GM12878 (cell line): Measurements from ENCODE around the gene OSBPL3.

Experiments used
- EZH2 ChIP-seq: IDR thresholded peaks from 2 replicates; pipeline ENCODE4 v1.6.1; 2012; ENCODE audit warnings: low read depth, mild to moderate bottlenecking, control low read depth, inconsistent platforms, low read length, borderline replicate concordance; ENCODE audit not compliant: control insufficient read depth
- KDM1A ChIP-seq: fragments of 200-600 bp; sonication (generic); IDR thresholded peaks from 2 replicates; pipeline ENCODE4 v1.6.1; 2016; ENCODE audit warnings: borderline replicate concordance
- TCF12 ChIP-seq: IDR thresholded peaks from 2 replicates; pipeline ENCODE4 v1.6.1; 2011; ENCODE audit warnings: low read depth, mild to moderate bottlenecking, low read length
- ZNF207 ChIP-seq: fragments of 450-650 bp; IDR thresholded peaks from 2 replicates; pipeline ENCODE4 v1.6.1; 2014; ENCODE audit warnings: antibody characterized with exemption, mild to moderate bottlenecking, borderline replicate concordance
- TF ChIP-seq, protein P1 (sequence below), 3 experiments: IDR thresholded peaks in 2 of 3; conservative IDR thresholded peaks in 1 of 3; 2 replicates each; pipeline ENCODE4 v1.5.1; 2011; ENCODE audit warnings: low read depth in 3 of 3, low read length in 3 of 3, mild to moderate bottlenecking in 3 of 3, control low read depth in 2 of 3, moderate library complexity in 2 of 3, inconsistent platforms in 1 of 3, mixed read lengths in 1 of 3; ENCODE audit not compliant: control insufficient read depth in 2 of 3, insufficient read depth in 1 of 3; ENCODE audit errors: extremely low read depth in 1 of 3
- TF ChIP-seq, protein P2 (sequence below): IDR thresholded peaks from 2 replicates; pipeline ENCODE4 v1.6.1; 2012; ENCODE audit warnings: low read length, inconsistent platforms
- TF ChIP-seq, protein P3 (sequence below): IDR thresholded peaks from 2 replicates; pipeline ENCODE4 v1.6.1; 2011; ENCODE audit warnings: low read depth, mild to moderate bottlenecking, low read length, moderate library complexity, borderline replicate concordance; ENCODE audit errors: extremely low read depth

DNA sequence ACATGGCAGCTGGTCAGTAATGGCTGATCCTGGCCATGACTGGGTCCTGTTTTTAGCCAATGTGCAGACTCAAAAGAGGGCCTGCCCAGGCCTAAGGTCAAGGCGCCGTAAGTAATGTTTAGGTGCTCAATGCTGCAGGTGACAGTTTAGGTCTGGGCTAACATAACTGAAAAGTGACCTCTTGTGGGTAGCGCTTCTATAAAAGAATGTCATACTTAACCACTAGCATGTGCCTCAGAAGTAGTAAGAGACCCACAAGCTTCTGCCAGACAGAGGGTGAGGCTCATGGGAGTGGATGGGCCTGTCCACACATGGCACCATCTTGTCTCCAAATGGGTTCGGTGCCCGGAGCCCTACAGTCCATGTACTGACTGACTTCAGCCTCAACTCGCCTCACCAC, 132.2 kb downstream of the OSBPL3 start:
- TF ChIP-seq, protein P1, sequence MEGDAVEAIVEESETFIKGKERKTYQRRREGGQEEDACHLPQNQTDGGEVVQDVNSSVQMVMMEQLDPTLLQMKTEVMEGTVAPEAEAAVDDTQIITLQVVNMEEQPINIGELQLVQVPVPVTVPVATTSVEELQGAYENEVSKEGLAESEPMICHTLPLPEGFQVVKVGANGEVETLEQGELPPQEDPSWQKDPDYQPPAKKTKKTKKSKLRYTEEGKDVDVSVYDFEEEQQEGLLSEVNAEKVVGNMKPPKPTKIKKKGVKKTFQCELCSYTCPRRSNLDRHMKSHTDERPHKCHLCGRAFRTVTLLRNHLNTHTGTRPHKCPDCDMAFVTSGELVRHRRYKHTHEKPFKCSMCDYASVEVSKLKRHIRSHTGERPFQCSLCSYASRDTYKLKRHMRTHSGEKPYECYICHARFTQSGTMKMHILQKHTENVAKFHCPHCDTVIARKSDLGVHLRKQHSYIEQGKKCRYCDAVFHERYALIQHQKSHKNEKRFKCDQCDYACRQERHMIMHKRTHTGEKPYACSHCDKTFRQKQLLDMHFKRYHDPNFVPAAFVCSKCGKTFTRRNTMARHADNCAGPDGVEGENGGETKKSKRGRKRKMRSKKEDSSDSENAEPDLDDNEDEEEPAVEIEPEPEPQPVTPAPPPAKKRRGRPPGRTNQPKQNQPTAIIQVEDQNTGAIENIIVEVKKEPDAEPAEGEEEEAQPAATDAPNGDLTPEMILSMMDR (IDR thresholded peaks at IDR 0.05 in 2 of 3, conservative IDR thresholded peaks at IDR 0.05 in 1 of 3; ENCODE audit: control insufficient read depth in 2 of 3, extremely low read depth in 1 of 3, insufficient read depth in 1 of 3, low read depth in 3 of 3, low read length in 3 of 3): no peak
- TF ChIP-seq TCF12 (no peak), ZNF207 (no peak), KDM1A (no peak), EZH2 (no peak)
- TF ChIP-seq, protein P2, sequence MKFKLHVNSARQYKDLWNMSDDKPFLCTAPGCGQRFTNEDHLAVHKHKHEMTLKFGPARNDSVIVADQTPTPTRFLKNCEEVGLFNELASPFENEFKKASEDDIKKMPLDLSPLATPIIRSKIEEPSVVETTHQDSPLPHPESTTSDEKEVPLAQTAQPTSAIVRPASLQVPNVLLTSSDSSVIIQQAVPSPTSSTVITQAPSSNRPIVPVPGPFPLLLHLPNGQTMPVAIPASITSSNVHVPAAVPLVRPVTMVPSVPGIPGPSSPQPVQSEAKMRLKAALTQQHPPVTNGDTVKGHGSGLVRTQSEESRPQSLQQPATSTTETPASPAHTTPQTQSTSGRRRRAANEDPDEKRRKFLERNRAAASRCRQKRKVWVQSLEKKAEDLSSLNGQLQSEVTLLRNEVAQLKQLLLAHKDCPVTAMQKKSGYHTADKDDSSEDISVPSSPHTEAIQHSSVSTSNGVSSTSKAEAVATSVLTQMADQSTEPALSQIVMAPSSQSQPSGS: no peak
- TF ChIP-seq, protein P3, sequence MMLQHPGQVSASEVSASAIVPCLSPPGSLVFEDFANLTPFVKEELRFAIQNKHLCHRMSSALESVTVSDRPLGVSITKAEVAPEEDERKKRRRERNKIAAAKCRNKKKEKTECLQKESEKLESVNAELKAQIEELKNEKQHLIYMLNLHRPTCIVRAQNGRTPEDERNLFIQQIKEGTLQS: no peak
